ENCODE results near the gene HLA-DPB1. TPM values are rescaled to one million over a fixed set of nuclear protein-coding genes. Genes with fewer than 3 reads are reported as not detected.
A peak's percentile ranks its signal among the peaks of the same experiment; 100 is the strongest.

HLA-DPB1 gene
- total and polyA plus RNA-seq, 12 donors = 18.7 to 264 (median 34.8) TPM

DNA sequence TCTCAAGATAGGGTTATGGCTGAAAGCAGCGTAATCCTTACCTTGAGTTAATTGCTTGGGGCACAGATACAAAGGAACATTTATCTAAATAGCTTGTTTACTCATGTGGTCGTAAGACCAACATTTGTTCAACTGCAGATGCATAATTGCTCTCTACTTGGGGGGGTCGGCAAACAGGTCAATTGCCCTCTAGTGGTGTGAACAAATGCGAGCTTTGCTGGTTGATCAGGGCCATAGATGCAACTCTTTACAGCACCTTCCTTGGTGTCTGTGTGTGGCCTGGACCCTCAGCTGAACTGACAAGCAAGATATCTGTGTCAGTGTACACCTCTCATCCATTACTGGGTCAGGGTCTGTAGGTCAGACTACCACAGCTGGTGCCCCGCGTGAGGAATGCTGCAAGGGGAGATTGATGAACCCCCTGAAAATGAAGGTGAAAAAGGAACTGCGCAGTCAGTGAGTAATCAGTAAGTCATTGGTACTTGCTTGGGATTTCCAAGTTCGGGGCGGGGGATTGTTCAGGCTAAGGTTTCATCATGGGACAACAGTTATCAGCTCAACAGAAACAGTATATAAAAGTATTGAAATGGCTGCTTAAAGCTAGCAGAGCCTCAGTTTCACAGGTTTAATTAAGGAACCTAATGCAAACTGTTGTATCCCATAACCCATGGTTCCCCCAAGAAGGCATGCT is 26.3 kb upstream of the HLA-DPB1 start:
- WGBS, 2 donors = 64 to 67% methylated on average over 9 of the region's 9 CpGs

DNA sequence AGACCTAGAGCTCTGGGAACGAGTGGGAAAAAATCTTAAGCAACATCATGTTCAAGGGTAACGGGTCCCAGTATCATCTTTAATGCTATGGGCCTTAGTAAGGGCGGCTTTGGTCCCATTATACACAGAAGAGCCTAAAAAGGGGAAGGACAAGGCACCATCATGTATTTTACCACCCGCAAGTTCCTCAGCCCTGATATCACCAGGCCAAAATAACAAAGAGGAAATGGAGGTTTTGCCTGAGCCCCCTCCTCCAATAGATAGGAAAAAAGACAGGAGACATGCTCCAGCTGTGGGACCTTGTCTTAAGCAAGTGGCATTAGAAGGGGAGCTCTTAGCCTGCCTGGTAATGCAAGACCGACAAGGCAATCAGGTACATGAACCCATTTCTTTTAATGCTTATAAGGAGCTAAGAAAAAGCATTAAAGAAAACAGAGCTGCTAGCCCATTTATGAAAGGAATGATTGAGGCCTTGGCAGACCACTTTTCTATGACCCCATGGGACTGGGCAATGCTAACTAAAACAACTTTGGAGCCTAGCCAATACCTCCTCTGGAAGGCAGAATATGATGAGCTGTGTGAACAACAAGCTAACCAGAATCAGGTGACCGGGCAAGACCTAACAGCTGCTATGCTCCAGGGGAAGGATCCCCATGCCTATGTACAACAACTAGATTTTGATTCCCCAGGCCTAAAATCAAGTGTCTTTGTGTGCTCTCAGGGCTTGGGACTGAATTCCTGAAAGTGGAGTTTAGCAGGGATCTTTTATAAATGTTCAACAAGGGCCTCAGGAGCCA is 25.6 kb upstream of the HLA-DPB1 start:
- H3K4me1 ChIP-seq = no peaks in the 10 kb centered on the region
- no peak for ATAC-seq
- TF ChIP-seq, protein P1, sequence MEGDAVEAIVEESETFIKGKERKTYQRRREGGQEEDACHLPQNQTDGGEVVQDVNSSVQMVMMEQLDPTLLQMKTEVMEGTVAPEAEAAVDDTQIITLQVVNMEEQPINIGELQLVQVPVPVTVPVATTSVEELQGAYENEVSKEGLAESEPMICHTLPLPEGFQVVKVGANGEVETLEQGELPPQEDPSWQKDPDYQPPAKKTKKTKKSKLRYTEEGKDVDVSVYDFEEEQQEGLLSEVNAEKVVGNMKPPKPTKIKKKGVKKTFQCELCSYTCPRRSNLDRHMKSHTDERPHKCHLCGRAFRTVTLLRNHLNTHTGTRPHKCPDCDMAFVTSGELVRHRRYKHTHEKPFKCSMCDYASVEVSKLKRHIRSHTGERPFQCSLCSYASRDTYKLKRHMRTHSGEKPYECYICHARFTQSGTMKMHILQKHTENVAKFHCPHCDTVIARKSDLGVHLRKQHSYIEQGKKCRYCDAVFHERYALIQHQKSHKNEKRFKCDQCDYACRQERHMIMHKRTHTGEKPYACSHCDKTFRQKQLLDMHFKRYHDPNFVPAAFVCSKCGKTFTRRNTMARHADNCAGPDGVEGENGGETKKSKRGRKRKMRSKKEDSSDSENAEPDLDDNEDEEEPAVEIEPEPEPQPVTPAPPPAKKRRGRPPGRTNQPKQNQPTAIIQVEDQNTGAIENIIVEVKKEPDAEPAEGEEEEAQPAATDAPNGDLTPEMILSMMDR (IDR thresholded peaks at IDR 0.05) = no peak
- WGBS, 2 donors = 73 to 74% methylated on average over 6 of the region's 6 CpGs
- no peaks in the 10 kb centered on the region for H3K36me3 ChIP-seq
- H3K27me3 ChIP-seq = peaks cover 0 to 14% (median 0%) of the 10 kb centered on the region in 7 donors
- H3K27ac ChIP-seq = no peak overlapping the region
- no peaks in the 10 kb centered on the region for H3K9me3 ChIP-seq
- no peak for DNase-seq
- H3K4me3 ChIP-seq = no peak overlapping the region
- intact Hi-C loops (cut with DNase I) = no loop called here

More for the DNA sequence above, 26.3 kb upstream of the HLA-DPB1 start:
- Histone ChIP-seq H3K36me3 (no peaks in the 10 kb centered on the region), H3K27ac (no peak overlapping the region), H3K27me3 (peaks cover 0 to 14% (median 0%) of the 10 kb centered on the region in 7 donors), H3K4me1 (no peaks in the 10 kb centered on the region), H3K9me3 (no peaks in the 10 kb centered on the region), H3K4me3 (no peak overlapping the region)
- no peak for ATAC-seq
- TF ChIP-seq, protein P1 (IDR thresholded peaks at IDR 0.05) = peak in 5 of 9 donors; percentile 11 to 29 (median 19)
- DNase-seq = no peak
- intact Hi-C loops (cut with DNase I) = no loop called here

DNA sequence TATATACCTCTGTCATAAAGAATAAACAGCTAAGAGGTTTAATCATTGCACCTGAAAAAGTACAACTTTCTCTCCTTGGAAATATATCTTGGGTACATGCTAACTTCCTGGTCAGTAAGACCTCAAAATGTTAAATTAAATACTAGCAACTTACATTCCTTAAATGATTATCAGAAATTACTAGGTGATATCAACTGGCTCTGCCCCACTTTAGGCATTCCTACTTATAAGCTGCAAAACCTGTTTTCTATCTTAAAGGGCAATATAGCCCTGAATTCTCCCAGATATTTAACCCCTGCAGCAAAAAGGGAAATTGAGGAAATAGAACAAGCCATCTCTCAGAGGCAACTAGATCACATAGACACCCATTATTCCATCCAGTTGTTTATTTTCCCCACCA is 23.2 kb upstream of the HLA-DPB1 start:
- Histone ChIP-seq H3K4me1 (peaks cover 0 to 8% (median 0%) of the 10 kb centered on the region in 9 donors), H3K4me3 (no peak overlapping the region), H3K36me3 (no peaks in the 10 kb centered on the region), H3K27me3 (peaks cover 0 to 8% (median 0%) of the 10 kb centered on the region in 7 donors), H3K27ac (no peak overlapping the region), H3K9me3 (no peaks in the 10 kb centered on the region)
- no peak for DNase-seq
- intact Hi-C loops (cut with DNase I) = no loop called here
- ATAC-seq = no peak
- TF ChIP-seq, protein P1 (IDR thresholded peaks at IDR 0.05) = no peak

DNA sequence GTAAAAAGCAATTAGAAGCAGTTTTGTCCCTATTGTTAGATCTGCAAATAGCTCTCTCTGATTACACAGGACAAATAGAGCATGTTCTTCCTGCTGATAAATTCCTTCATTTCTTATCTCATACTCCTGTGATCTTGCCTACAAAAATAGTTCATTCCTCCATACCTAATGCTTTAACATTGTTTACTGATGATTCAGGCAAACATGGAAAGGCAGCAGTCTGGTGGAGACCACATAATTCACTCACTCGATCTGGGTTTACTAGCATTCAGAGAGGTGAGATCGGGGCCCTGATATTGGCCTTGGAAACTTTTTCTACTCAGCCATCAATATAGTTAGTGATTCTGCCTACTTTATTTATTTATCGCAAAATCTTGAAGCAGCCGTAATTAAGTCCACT is 22.6 kb upstream of the HLA-DPB1 start:
- 44% methylated on average over 4 of the region's 4 CpGs for WGBS, 2 donors
- Histone ChIP-seq H3K27me3 (peaks cover 0 to 8% (median 2%) of the 10 kb centered on the region in 7 donors), H3K4me3 (no peak overlapping the region), H3K9me3 (no peaks in the 10 kb centered on the region), H3K36me3 (no peaks in the 10 kb centered on the region), H3K4me1 (peaks cover 0 to 12% (median 0%) of the 10 kb centered on the region in 9 donors), H3K27ac (no peak overlapping the region)
- ATAC-seq (peak in 1 of 8 donors; percentile 41), DNase-seq (no peak)
- intact Hi-C loops (cut with DNase I) = no loop called here
- TF ChIP-seq, protein P1 (IDR thresholded peaks at IDR 0.05) = no peak
